HG03139 (cell line): ENCODE data around the gene SERPINI1.

Experiments
- ATAC-seq: cut with Tn5 transposase; IDR thresholded peaks from one replicate; pipeline ENCODE4 v1.9.1; 2021; ENCODE audit not compliant: unreplicated experiment

SERPINI1 gene

DNA sequence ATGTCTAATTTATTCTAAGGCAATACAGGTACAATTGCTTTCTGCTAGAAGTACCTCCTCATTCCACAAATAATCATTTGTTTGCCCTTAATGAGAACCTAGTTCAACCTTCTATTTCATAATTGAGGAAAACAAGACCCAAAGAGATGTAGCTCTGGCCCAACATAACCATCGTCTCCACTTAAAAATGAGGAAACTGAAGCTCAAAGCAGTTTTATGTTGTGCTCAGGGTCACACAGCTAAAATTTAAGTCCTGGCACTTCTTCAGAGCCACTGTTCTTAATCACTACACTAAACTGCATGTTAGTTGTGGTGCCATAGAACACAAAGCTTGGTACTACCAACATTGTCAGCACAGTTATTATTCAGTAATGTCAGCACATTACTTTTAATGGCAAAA lies 108.0 kb downstream of the SERPINI1 start:
- ATAC-seq = peak; percentile 19

DNA sequence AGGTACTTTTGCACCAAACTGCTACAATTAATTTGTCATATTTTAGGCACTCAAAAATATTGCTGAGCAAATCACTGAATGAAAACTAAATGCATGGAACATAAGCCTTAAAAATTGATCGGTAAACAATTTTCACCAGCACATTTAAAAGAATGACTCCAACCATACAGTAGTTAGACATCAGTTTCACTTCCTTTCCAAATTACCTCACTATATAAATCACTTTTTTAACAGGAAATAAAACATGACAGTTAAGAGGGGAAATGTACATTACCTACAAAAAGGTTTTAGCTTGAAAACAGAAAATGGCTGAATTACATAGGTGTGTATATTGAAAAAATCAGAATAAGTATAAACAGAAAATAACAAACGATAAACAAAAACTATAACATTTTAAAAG lies 108.4 kb downstream of the SERPINI1 start:
- ATAC-seq = peak; percentile 75

DNA sequence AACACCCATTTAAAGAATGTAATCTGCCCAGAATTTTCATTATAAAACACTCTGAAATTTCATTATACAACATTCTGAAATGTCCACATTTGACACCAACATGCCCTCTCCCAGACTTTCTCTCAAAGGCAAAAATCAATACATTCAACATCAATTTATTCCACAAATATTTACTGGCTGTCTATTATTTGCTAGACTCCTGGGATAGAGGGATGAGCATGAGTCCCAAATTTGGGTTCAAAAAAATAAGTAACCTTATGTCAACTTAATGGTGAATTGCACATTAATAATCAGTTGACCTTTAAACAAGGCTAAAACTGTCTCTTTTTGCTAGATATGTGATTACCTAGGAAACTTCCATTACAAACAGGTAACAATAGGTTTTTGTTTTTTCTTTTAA lies 109.0 kb downstream of the SERPINI1 start:
- no peak for ATAC-seq

DNA sequence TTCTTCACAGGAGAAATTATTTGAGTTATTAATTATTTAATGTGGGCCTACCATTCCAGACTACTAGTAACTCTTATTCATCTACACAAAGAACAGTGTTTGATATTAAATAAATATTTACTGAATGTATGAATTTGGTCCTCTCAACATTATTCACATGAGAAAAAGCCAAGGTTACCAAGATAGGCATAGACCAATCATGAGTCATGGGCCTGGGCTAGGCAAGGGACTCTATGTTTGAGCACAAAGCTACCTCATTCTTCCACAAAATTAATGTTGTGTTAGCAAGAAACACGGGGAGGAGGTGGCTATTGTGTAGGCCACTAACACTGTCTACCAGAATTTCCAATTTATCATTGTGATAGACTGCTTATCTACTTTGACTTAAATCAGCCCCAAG lies 115.7 kb downstream of the SERPINI1 start:
- ATAC-seq = no peak

DNA sequence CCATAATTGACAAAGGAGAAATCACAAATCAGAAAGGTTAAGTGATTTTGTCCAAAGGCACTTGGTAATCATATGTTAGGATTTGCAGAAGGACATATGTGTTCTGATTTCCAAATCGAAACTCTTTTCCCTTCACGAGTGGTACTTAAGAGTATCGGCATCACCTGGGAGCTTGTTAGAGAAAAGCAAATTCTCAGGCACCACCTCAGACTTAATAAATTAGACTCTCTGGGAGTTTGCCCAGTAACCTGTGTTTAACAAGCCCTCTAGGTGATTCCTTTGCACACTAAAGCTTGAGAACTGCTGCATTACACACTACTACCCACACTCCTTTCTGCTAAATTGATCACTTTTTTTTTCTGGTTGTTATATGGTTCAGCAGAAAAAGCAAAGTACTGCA lies 116.2 kb downstream of the SERPINI1 start:
- ATAC-seq = no peak

DNA sequence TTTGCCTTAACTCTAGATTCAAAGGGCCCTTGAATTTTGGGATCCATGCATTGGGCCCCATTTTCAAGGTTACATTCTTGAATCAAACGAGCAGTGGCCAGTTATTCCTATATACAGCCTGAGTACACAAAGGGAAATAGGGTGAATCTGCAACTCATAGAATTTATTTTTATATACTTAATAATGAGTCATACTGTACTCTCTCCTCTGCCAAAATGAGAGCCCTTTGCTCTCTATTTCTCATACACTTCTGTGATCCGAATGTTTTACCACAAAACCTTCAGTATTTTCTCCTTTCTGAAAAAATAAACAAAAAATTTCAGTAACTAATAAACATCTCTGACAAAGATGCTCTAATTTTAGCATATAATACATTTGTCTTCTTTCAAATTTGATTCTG lies 116.7 kb downstream of the SERPINI1 start:
- ATAC-seq = no peak

DNA sequence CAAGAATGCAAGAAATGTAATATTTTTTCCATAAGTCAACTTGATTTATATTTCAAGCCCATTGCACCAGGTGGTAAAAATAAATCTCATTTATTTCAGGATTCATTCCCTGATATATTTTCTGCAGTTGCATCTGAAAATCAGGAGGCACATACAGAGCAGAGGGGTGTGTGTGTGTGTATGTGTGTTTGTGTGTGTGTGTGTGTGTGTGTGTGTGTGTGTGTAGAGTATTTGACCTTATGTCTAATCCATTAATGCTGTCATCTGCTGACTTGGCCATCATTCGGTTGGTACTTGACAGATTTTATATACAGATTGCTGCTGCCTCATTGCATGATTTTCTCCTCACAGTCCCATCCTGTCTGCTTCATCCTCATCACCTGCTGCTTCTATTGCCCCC lies 118.5 kb downstream of the SERPINI1 start:
- ATAC-seq = no peak

DNA sequence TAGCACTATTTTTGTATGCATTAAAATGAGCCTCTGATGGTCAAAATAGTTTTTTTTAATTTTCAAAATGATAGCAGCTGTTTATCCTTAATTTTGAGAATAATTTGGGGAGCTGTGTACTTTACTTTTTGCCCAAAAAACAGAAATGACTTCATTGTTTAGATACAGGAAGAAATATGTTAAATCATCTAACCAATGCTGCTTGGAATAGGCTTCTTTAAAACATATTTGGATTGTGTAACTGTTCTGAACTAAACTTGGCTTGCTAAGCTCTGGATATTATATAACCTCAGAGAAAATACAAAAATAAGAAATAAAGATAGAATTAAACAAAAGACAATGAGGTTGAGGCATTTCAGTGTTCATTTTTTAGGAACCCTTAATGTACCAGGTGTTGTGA lies 119.3 kb downstream of the SERPINI1 start:
- no peak for ATAC-seq

DNA sequence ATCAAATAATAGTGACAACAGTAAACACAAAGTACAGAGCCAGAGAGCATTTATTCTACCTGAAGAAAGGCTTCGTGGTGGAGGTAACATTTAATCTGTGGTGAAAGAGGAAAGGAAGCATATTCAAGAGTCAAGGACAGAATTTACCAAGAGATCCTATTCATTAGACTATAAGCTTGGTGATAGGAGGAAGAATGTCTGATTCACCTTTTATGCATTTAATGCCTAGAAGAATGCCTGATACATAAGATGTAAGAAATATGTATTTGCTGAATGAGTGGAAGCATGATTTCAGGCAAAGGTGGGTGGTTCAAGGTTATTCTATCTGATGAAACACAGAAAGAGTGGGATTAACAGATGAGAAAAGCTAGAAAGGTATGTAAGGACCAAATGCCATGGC lies 119.8 kb downstream of the SERPINI1 start:
- ATAC-seq = no peak

DNA sequence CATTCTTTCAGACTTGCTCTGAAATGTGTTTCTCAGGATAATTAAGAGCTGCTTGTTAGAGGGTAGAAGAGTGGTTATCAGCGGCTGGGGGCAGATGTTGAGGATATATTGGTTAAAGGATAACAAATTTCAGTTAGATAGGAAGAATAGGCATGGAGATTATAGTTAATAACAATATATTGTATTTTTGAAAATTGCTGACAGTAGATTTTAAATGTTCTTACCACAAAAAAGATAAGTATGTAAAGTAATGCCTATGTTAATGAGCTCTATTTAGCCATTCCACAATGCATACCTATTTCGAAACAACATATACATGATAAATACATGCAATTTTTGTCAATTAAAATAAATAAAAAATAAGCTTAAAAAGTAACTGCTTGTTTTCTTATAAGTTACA lies 123.3 kb downstream of the SERPINI1 start:
- ATAC-seq = no peak

DNA sequence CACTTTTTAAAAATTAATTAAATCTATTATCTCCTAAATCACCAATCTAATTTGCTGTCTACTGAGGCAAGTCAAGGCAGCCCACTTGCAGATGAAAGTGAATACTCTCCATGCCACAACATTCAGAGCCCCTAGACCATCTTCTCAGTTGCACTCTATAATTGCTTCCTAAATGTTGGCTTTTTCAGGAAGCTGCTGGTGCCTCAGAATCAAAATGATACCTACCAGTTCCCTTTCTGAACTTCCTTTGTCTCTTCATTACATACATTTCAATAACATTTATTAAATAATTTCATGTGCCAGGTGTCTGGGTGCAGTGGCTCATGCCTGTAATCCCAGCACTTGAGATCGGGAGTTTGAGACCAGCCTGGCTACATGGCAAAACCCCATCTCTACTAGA lies 124.1 kb downstream of the SERPINI1 start:
- no peak for ATAC-seq

DNA sequence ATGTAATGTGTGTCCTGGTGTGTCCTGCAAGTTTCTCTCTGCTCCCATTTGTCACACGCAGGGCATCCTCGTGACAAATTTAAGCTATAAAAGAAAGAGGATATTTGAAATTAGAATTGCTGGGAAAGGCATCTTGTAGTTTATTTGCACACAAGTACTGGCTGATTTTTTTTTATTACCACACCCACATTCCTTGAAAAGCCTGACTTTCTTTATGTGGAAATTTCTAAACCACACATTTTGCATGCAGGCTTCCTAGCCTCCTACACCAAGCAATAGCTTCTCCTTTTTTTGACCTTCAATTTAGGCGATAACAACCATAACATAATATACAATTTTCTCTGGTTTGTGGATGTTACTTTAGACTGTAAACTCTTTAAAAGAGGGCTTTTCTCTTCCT lies 126.1 kb downstream of the SERPINI1 start:
- no peak for ATAC-seq

DNA sequence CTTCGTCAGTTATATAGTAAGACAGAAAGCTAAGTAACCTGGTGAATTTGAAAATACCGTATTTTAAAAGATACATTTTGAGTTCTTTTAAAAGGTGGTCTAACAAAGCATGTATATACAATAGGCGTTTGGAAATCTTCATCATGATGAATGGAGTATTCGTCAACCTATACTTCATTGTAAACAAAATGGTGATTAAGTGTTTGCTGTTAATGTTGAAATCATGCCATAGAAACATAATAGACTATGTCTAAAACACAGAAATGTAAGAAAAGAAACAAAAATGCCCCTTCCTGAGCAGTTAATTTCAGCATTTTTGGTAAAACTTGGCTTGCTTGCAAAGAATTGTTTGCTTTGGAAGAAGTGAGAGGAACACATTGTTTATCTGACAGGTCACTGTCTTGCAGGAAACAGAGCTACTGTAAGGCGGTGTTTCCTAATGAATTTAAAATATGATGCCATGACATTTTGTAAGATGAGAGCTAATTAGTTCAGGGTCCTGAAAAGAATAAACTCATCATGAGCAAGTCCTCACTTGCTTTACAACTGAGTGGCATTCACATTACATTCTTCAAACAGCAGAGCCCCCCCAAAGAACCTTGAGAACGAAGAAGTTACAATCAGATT lies 126.7 kb downstream of the SERPINI1 start:
- no peak for ATAC-seq

DNA sequence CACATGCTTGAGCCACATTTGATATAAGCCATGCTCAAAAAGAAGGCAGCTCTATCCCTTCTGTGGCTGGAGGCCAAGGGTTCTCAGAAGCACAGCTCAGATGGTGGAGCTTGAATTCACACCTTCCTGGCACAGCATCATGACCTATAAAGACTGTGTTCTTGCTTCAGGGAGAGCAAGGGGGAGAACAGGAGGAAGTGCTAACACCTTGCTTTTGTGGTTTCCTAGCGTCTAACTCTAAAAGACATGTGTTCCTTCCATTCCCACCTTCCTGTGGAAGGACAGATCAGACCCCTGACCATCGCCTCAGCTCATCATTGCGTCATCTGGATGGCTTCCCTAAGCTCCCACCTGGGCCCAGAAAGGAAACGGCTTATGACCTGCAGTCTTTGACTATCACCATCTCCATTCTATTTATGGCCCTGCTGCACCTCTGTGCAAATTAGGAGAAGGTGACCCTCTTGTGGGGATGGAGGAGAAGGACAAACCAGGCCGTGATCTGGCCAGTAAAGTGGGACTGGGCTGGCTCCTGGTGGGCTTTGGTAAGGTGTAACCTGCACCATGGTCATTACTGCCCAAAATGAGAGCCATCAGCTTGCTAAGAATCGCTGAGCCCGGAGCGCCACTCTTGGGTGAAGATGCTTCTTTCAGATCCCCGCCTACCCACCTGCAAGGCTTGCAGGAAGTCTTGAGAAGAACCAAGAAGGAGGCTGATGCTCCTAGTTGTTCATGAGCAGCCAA lies 128.5 kb downstream of the SERPINI1 start:
- ATAC-seq = no peak

DNA sequence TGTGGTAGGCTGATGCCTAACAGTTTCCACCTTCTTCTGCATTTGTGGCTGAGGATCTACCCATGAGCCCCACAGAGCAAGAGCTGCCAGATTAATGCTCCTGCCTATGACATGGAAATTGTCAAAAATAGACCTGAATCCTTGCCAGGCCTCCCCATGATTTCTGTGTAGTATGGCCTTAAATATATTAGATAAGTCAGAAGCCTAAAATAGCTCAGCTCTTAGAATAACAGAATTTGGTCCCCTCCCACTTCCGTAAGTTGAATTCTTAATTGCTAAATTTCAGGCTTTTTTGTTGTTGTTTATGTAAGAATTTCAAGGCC lies 129.0 kb downstream of the SERPINI1 start:
- ATAC-seq = no peak

DNA sequence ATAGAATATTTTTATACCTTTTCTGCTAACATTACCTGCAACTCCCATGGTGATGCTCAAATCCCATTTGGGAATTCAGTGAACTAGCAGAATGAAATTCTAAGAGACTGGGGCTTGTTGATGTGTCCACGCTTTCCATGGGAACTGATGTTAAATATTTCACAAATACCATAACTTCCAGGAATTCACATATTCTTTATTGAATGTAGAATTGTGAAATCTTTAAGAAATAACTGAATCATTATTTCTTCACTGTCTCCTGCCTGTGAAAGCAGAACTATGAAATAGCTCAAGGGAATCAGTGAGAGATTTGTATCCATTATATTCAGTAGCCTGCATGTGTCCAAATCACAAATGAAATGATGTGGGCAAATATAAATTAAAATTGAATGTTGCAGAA lies 130.8 kb downstream of the SERPINI1 start:
- no peak for ATAC-seq

DNA sequence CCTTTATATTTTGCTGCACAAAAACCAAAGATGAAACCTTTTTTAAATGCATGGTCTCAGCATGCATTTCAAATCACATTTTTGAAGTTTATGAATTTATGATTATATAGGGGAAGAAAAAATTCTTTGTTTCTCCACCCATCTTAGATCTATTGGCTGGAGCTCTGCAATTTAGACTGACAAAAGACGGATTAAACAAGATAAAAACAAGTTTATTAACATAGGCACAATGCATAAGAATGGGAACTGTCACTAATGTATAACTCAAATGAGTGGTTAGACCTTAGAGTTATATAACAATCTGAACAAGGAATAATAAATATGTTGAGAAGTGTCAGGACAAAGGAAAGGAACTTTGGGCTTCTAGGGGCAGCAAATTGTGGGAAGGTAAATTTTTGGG lies 132.5 kb downstream of the SERPINI1 start:
- ATAC-seq = no peak

DNA sequence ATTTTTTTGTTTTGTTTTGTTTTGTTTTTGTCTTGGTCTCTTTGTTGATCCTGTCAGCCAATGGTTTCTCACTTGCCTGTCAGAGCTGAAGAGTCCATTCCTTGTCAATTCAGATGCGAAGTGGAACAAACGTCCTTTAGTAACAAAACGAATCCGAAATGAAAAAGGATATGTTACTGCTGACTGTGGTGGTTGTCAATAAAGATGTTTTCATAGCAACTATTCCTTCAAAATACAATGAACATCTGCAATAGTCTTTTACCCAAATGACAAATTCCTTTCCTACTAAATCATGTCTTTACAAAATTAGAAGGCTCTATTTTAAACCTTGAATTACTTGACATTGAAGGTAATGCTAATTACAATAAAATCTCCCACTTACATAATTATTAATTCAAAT lies 134.7 kb downstream of the SERPINI1 start:
- ATAC-seq = no peak

DNA sequence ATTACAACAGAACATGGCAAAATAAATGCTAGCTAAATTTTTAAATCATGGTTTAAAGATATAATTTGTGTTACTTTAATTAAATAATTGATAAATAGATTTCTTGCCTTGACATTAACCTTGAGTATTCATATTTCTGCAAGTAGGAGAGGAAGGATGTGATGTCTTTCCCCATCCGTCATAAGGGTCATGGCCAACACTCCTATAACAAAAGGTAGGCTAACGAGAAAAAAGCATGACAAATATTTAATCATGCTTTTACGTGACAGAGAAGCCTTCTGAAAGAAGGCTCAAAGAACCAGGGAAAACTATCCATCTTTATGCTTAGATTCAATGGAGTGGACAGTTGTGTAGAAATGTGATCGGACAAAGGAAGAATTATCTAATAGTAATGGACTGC lies 135.2 kb downstream of the SERPINI1 start:
- ATAC-seq = no peak

DNA sequence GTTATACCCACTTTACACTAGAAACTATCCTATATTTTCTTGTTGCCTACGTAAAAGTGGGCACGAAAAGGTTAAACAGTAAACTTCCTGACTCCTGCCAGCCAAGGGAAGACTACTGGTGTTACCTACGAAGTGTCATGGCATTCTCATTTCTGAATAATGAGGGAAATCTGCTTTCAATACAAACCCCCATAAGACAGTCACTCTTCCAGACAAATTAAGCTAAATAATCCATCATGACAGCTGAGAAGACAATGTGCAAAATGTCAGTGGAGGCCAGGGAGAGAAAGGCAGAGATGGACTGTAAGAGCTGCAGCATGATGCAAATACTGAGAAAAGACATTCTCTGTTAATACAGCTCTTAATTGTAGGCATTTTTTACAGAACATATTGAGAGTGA lies 136.5 kb downstream of the SERPINI1 start:
- no peak for ATAC-seq

DNA sequence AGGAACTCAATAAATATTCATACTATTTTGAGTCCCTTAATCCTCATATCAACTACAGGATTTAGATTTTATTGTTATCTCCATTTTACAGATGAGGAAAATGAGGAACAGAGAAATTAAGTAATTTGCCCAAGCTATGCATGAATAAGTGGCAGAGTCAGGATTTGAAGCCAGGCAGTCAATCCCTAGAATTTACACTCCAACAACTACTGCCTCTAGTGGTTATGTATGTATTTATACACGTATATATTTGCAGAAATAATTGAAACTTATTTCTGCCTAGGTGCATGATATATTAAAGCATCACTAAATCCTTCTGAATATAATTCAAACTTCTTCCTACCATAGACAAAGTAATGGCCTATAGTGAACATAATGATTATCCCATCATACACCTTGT lies 137.4 kb downstream of the SERPINI1 start:
- no peak for ATAC-seq

DNA sequence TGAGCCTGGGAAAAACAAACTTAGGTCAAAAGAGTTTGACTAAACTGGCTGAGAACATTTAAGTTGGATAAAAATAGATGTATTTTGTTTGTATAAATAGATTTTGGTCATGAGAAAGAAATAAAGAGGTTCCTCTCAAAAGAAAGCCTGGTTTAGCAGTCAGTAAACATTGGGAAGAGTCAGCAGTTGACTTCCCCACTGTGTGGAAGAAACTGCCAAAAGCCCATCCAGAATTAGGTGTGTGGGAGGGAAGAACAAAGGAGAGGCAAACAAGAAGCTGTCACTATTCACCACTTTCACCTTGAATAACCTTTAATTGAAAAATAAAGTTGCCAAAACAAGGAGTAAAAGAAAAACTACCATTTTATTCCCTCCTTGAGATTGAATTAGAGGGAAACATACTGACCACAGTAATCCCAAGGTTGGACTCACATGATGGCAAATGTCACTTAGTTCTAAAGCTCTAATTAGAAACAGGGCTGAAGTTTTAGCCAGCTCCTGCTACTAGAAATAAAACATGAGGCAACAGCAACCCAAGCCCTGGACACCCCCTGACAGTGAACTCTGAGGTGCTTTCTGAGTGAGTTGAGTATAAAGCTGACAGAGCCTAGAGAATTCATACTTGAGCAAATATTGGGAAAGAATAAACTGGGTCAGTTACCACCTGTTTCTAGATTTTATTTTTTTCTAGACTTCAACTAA lies 139.3 kb downstream of the SERPINI1 start:
- ATAC-seq = no peak
